B cell (primary cell): ENCODE results near the gene FARSB. TPM values are rescaled to one million over a fixed set of nuclear protein-coding genes. Genes with fewer than 3 reads are reported as not detected.

ENCODE experiments used
- ATAC-seq: fragments of 200-7000 bp; cut with Tn5 transposase; one replicate; pipeline ENCODE4 v1.10.0; 2021; ENCODE audit warnings: low read depth, mild to moderate bottlenecking, moderate number of reproducible peaks, moderate library complexity
- CTCF ChIA-PET: fragments of 350-600 bp; sonication (Branson Sonifier 250); formaldehyde crosslinking; loops from one replicate; lab custom pipeline; 2021; ENCODE audit warnings: antibody characterized with exemption, inconsistent platforms; lab: Charles Lee
- POLR2A ChIA-PET: fragments of 350-600 bp; sonication (Branson Sonifier 250); formaldehyde crosslinking; loops from one replicate; lab custom pipeline; 2021; ENCODE audit warnings: antibody characterized with exemption; lab: Charles Lee
- DNase-seq: peaks from one replicate; pipeline ENCODE4 v3.0.0; 2013
- H2AFZ ChIP-seq: 2 replicates; pipeline ENCODE4 v1.6.1; 2012; ENCODE audit warnings: mild to moderate bottlenecking, low read depth, low read length; ENCODE audit not compliant: insufficient read depth, poor library complexity, severe bottlenecking
- H3K27ac ChIP-seq, 2 donors: 1 replicate in 1 of 2; 2 replicates in 1 of 2; pipeline ENCODE4 v1.5.1; 2012 to 2013; ENCODE audit warnings: low read length in 2 of 2, mild to moderate bottlenecking in 2 of 2, moderate library complexity in 1 of 2
- H3K27me3 ChIP-seq, 4 experiments: fragments of 200-600 bp in 1 of 4; sonication (generic) in 1 of 4; replicated peaks in 1 of 4; 1 replicate in 2 of 4; 2 replicates in 2 of 4; pipeline versions ENCODE4 v1.6.1 to v1.7.0; 2013 to 2016; ENCODE audit warnings: low read length in 3 of 4, mild to moderate bottlenecking in 2 of 4, mixed read lengths in 1 of 4, moderate library complexity in 1 of 4; ENCODE audit not compliant: insufficient read depth in 4 of 4, control insufficient read depth in 3 of 4; ENCODE audit errors: control extremely low read depth in 1 of 4
- H3K36me3 ChIP-seq, 2 experiments: replicated peaks in 1 of 2; 1 replicate in 1 of 2; 2 replicates in 1 of 2; pipeline versions ENCODE4 v1.6.1 to v1.7.1; 2013; ENCODE audit warnings: low read length in 1 of 2; ENCODE audit not compliant: insufficient read depth in 2 of 2, control insufficient read depth in 1 of 2; ENCODE audit errors: control extremely low read depth in 1 of 2, extremely low read depth in 1 of 2
- H3K4me1 ChIP-seq, 2 donors: fragments of 200-600 bp in 1 of 2; sonication (generic) in 1 of 2; 1 replicate in 1 of 2; 2 replicates in 1 of 2; pipeline versions ENCODE4 v1.5.1 to v1.6.1; 2013 to 2017; ENCODE audit warnings: low read length in 2 of 2; ENCODE audit not compliant: control insufficient read depth in 2 of 2, insufficient read depth in 2 of 2
- H3K4me2 ChIP-seq: replicated peaks from 2 replicates; pipeline ENCODE3; 2012; ENCODE audit warnings: mild to moderate bottlenecking, low read depth, low read length; ENCODE audit not compliant: poor library complexity, severe bottlenecking
- H3K4me3 ChIP-seq, 5 experiments: fragments of 200-600 bp in 1 of 5; sonication (generic) in 1 of 5; 1 replicate in 3 of 5; 2 replicates in 2 of 5; pipeline versions ENCODE4 v1.5.1 to v1.7.0; 2011 to 2016; ENCODE audit warnings: low read length in 4 of 5, mild to moderate bottlenecking in 4 of 5, low read depth in 2 of 5, control low read depth in 1 of 5, moderate library complexity in 1 of 5; ENCODE audit not compliant: insufficient read depth in 1 of 5; ENCODE audit errors: control extremely low read depth in 1 of 5, extremely low read depth in 1 of 5
- H3K79me2 ChIP-seq: fragments of 200-600 bp; sonication (generic); one replicate; pipeline ENCODE4 v1.6.0; 2016; ENCODE audit warnings: low read length; ENCODE audit not compliant: control insufficient read depth, insufficient read depth
- H3K9ac ChIP-seq: fragments of 200-600 bp; sonication (generic); 2 replicates; pipeline ENCODE4 v1.6.1; 2017; ENCODE audit warnings: mild to moderate bottlenecking, low read length, moderate library complexity
- H3K9me3 ChIP-seq, 3 donors: one replicate each; pipeline versions ENCODE4 v1.6.1 to v1.7.1; 2013; ENCODE audit warnings: low read length in 2 of 3; ENCODE audit not compliant: control insufficient read depth in 2 of 3, insufficient read depth in 1 of 3; ENCODE audit errors: control extremely low read depth in 1 of 3
- H4K20me1 ChIP-seq: 2 replicates; pipeline ENCODE4 v1.6.0; 2012; ENCODE audit warnings: mild to moderate bottlenecking, low read length; ENCODE audit not compliant: insufficient read depth, control insufficient read depth, poor library complexity, severe bottlenecking
- H3K27ac Mint-ChIP-seq: one replicate; pipeline ENCODE4 v1.8.0; 2021; ENCODE audit warnings: mixed read lengths
- H3K27me3 Mint-ChIP-seq: one replicate; pipeline ENCODE4 v1.8.0; 2021; ENCODE audit warnings: mixed read lengths
- H3K4me1 Mint-ChIP-seq: one replicate; pipeline ENCODE4 v1.8.0; 2021; ENCODE audit warnings: mixed read lengths
- H3K4me3 Mint-ChIP-seq: one replicate; pipeline ENCODE4 v1.8.0; 2021; ENCODE audit warnings: mixed read lengths
- H3K9me3 Mint-ChIP-seq: one replicate; pipeline ENCODE4 v1.8.0; 2022; ENCODE audit warnings: mixed read lengths; ENCODE audit not compliant: insufficient read depth
- EZH2 ChIP-seq: IDR thresholded peaks from 2 replicates; pipeline ENCODE4 v1.6.1; 2012; ENCODE audit warnings: borderline replicate concordance, low read depth, mild to moderate bottlenecking, moderate library complexity, low read length; ENCODE audit not compliant: insufficient read depth, poor library complexity, severe bottlenecking
- WGBS: methylation state at CpG from one replicate; pipeline ENCODE4 v1.1.5; 2013; ENCODE audit warnings: missing lambda C conversion rate; ENCODE audit not compliant: insufficient coverage; 5-methylcytosine and 5-hydroxymethylcytosine counted together
- intact Hi-C: fragments of 100-400 bp; cut with micrococcal nuclease; formaldehyde crosslinking; loops from one replicate; pipeline ENCODE4 v1.10.0; 2022
- polyA plus RNA-seq: library from polyadenylated mRNA; depleted of rRNA; stranded (reverse); fragments of >200 nt; gene quantifications from 2 replicates; pipeline ENCODE4 v1.2.3, GENCODE V29; 2012
- total RNA-seq, 2 donors: library from RNA; stranded (reverse); fragments of 120-200 nt in 1 of 2; gene quantifications; 1 replicate in 1 of 2; 2 replicates in 1 of 2; pipeline versions ENCODE4 v1.2.3 to v1.2.4, GENCODE V29; 2013 to 2022
- TF ChIP-seq, protein P1 (sequence below): fragments of 200-600 bp; IDR thresholded peaks from one replicate; pipeline ENCODE4 v1.8.0; 2022; ENCODE audit warnings: antibody characterized with exemption, mild to moderate bottlenecking

Gene FARSB
- total and polyA plus RNA-seq, 2 donors (not counting 1 experiment from before 2014, with no cell fraction given): 9.2 to 10.2 TPM

DNA sequence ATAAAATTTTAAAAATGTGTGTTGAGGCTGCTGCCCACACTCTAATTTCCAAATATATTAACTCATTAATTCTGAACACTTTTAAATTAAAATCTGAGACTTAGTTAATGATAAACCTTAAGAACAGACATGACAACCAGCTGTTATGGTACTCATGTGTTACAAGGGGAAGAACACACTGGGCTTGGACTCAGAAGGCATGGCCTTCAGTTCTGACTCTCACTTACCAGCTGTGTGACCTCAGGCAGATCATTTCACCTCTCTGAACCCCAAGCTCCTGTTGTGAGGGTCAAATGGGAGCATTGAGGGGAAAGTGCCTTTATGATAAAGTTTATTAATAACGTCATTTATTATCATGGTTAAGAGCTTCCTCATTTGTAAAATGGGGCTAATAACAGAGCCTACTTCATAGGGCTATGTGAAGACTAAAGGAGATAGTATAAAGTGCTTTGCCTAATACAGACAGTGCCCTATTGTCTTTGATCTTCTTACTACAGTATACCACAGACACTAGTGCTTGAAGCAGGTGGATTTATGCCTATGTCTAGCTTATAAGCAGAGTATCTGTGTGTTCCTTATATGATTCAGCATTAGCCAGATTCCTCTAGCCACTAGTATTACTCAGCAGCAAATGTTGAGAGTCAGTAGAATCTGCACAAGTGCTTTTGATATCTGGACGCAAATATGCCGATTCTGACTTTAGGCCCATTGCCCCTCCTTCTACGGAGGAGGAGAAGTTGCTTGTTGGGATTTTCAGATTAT lies 131.9 kb downstream of the FARSB start:
- H3K79me2 ChIP-seq: no peaks in the 10 kb centered on the region
- POLR2A ChIA-PET: no interaction called here

DNA sequence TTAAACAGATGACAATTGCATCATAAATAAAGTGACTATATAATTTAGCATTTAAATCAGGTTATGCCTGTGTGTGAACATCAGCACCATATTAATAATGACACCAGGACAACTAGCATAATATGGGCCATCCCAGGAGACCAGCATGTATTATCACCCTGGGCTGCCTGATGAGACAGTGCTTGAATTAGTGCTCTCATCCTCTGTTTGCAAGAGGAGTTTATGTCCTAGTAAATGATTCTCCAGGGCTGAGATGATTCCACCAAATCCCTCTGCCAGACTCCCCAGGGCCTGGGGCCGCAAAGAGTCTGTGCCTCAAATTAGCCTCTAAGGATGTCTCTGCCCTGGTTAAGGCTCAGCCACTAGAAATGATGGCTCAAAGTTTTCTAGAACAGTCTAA lies 133.8 kb downstream of the FARSB start:
- Histone ChIP-seq H3K9ac (no peak overlapping the region), H3K79me2 (no peaks in the 10 kb centered on the region), H3K4me2 (no peak overlapping the region), H3K27ac (no peak overlapping the region), H3K4me1 (no peaks in the 10 kb centered on the region), H3K9me3 (no peaks in the 10 kb centered on the region), H4K20me1 (no peaks in the 10 kb centered on the region), H3K4me3 (no peak overlapping the region), H3K36me3 (no peaks in the 10 kb centered on the region), H3K27me3 (no peaks in the 10 kb centered on the region), H2AFZ (no peak overlapping the region)
- Mint-ChIP-seq H3K27me3 (no peaks in the 10 kb centered on the region), H3K4me1 (no peaks in the 10 kb centered on the region), H3K4me3 (no peak overlapping the region), H3K27ac (no peak overlapping the region), H3K9me3 (peaks cover 5% of the 10 kb centered on the region)
- intact Hi-C loops: no loop called here
- no peak for ATAC-seq
- no peak for TF ChIP-seq EZH2
- TF ChIP-seq, protein P1, sequence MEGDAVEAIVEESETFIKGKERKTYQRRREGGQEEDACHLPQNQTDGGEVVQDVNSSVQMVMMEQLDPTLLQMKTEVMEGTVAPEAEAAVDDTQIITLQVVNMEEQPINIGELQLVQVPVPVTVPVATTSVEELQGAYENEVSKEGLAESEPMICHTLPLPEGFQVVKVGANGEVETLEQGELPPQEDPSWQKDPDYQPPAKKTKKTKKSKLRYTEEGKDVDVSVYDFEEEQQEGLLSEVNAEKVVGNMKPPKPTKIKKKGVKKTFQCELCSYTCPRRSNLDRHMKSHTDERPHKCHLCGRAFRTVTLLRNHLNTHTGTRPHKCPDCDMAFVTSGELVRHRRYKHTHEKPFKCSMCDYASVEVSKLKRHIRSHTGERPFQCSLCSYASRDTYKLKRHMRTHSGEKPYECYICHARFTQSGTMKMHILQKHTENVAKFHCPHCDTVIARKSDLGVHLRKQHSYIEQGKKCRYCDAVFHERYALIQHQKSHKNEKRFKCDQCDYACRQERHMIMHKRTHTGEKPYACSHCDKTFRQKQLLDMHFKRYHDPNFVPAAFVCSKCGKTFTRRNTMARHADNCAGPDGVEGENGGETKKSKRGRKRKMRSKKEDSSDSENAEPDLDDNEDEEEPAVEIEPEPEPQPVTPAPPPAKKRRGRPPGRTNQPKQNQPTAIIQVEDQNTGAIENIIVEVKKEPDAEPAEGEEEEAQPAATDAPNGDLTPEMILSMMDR: no peak
- no CpG with 5 or more reads among the region's 1 CpG for WGBS
- no peak for DNase-seq
- POLR2A ChIA-PET: no interaction called here
- CTCF ChIA-PET: no interaction called here

More for the DNA sequence above, 131.9 kb downstream of the FARSB start:
- Histone ChIP-seq H2AFZ (no peak overlapping the region), H3K4me2 (no peak overlapping the region), H3K9ac (no peak overlapping the region), H3K36me3 (no peaks in the 10 kb centered on the region), H3K9me3 (no peaks in the 10 kb centered on the region), H3K4me3 (no peak overlapping the region), H3K27me3 (no peaks in the 10 kb centered on the region), H3K27ac (no peak overlapping the region), H3K4me1 (no peaks in the 10 kb centered on the region), H4K20me1 (no peaks in the 10 kb centered on the region)
- intact Hi-C loops: no loop called here
- CTCF ChIA-PET: no interaction called here
- Mint-ChIP-seq H3K27me3 (no peaks in the 10 kb centered on the region), H3K27ac (no peak overlapping the region), H3K4me3 (no peak overlapping the region), H3K4me1 (no peaks in the 10 kb centered on the region), H3K9me3 (peaks cover 5% of the 10 kb centered on the region)
- TF ChIP-seq, protein P1: no peak
- no peak for TF ChIP-seq EZH2
- WGBS: no CpG with 5 or more reads among the region's 4 CpGs
- ATAC-seq (no peak), DNase-seq (no peak)
